Effector CD4-positive, alpha-beta T cell (primary cell): ENCODE results near the gene CACNB4.
A peak's percentile ranks its signal among the peaks of the same experiment; 100 is the strongest.

Experiments
- DNase-seq: peaks from one replicate; pipeline ENCODE4 v3.0.0-alpha.2; 2020

Gene CACNB4

GRCh38 chr2:151845884-151846283 is 253.0 kb downstream of the CACNB4 start:
- no peak for DNase-seq

- no peak for DNase-seq
These were observed 253.4 kb downstream of the CACNB4 start for GRCh38 chr2:151845481-151845880.

GRCh38 chr2:151844211-151844896 is 254.5 kb downstream of the CACNB4 start:
- DNase-seq = no peak

- DNase-seq = no peak
These were observed 255.2 kb downstream of the CACNB4 start for GRCh38 chr2:151843691-151844061.

GRCh38 chr2:151842830-151843690 is 255.8 kb downstream of the CACNB4 start:
- DNase-seq = no peak

- no peak for DNase-seq
These were observed 257.8 kb downstream of the CACNB4 start for GRCh38 chr2:151841047-151841424.

GRCh38 chr2:151840216-151841046 is 258.4 kb downstream of the CACNB4 start:
- no peak for DNase-seq

GRCh38 chr2:151837926-151838325 is 260.9 kb downstream of the CACNB4 start:
- no peak for DNase-seq

GRCh38 chr2:151833984-151834383 is 264.9 kb downstream of the CACNB4 start:
- no peak for DNase-seq

- no peak for DNase-seq
These were observed 267.9 kb downstream of the CACNB4 start for GRCh38 chr2:151830961-151831360.

- no peak for DNase-seq
These were observed 269.9 kb downstream of the CACNB4 start for GRCh38 chr2:151828890-151829324.

- peak; percentile 91 for DNase-seq
These were observed 270.5 kb downstream of the CACNB4 start, which contains the start of gene ARL5A for GRCh38 chr2:151828143-151828889. ARL5A (minus strand) TSS chr2:151828421; CDS start chr2:151828176, 245 bp downstream.

- DNase-seq = no peak
These were observed 271.2 kb downstream of the CACNB4 start for GRCh38 chr2:151827564-151828142.

GRCh38 chr2:151826737-151827157 is 272.1 kb downstream of the CACNB4 start:
- DNase-seq = no peak

GRCh38 chr2:151824886-151825285 is 274.0 kb downstream of the CACNB4 start:
- DNase-seq = no peak

GRCh38 chr2:151823651-151824050 is 275.2 kb downstream of the CACNB4 start:
- DNase-seq = no peak

- DNase-seq = no peak
These were observed 278.9 kb downstream of the CACNB4 start for GRCh38 chr2:151819920-151820319.

- no peak for DNase-seq
These were observed 280.9 kb downstream of the CACNB4 start for GRCh38 chr2:151817929-151818328.

GRCh38 chr2:151816843-151817242 is 282.0 kb downstream of the CACNB4 start:
- DNase-seq = no peak

GRCh38 chr2:151815821-151816489 is 282.9 kb downstream of the CACNB4 start:
- DNase-seq = no peak

GRCh38 chr2:151810489-151810888 is 288.4 kb downstream of the CACNB4 start:
- no peak for DNase-seq

- DNase-seq = no peak
These were observed 289.8 kb downstream of the CACNB4 start for GRCh38 chr2:151809073-151809383.
